Natural killer cell (primary cell): ENCODE data around the gene GPR84. TPM values are rescaled to one million over a fixed set of nuclear protein-coding genes. Genes with fewer than 3 reads are reported as not detected.

Experiments
- ATAC-seq, 3 donors: fragments of 150-1000 bp in 2 of 3; fragments of 200-7000 bp in 1 of 3; cut with Tn5 transposase; 1 replicate in 1 of 3; 2 replicates in 2 of 3; pipeline ENCODE4 v1.10.0; 2021; ENCODE audit warnings: mild to moderate bottlenecking in 2 of 3, moderate library complexity in 2 of 3
- DNase-seq, 2 donors: peaks; one replicate each; pipeline versions ENCODE4 v3.0.0 to v3.0.0-alpha.2; 2013 to 2021; ENCODE audit warnings: mixed read lengths in 1 of 2
- H3K27ac ChIP-seq: one replicate; pipeline ENCODE4 v1.5.1; 2013; ENCODE audit warnings: mild to moderate bottlenecking, low read length
- H3K27me3 ChIP-seq: one replicate; pipeline ENCODE4 v1.6.1; 2013; ENCODE audit warnings: low read length; ENCODE audit not compliant: control insufficient read depth, insufficient read depth
- H3K36me3 ChIP-seq: one replicate; pipeline ENCODE4 v1.6.1; 2013; ENCODE audit warnings: low read length; ENCODE audit not compliant: control insufficient read depth, insufficient read depth
- H3K4me1 ChIP-seq: one replicate; pipeline ENCODE4 v1.6.1; 2013; ENCODE audit warnings: low read length; ENCODE audit not compliant: control insufficient read depth, insufficient read depth
- H3K4me3 ChIP-seq: one replicate; pipeline ENCODE4 v1.5.1; 2013; ENCODE audit warnings: low read length
- H3K9me3 ChIP-seq: one replicate; pipeline ENCODE4 v1.6.1; 2013; ENCODE audit warnings: low read length; ENCODE audit not compliant: control insufficient read depth, insufficient read depth
- H3K27ac Mint-ChIP-seq, 2 donors: one replicate each; pipeline ENCODE4 v1.8.0; 2022; ENCODE audit warnings: mild to moderate bottlenecking in 2 of 2, mixed read lengths in 2 of 2, moderate library complexity in 1 of 2
- H3K27me3 Mint-ChIP-seq, 2 donors: one replicate each; pipeline ENCODE4 v1.8.0; 2022; ENCODE audit warnings: low read depth in 2 of 2, mixed read lengths in 2 of 2
- H3K36me3 Mint-ChIP-seq: one replicate; pipeline ENCODE4 v1.8.0; 2022; ENCODE audit warnings: mixed read lengths
- H3K4me1 Mint-ChIP-seq, 2 donors: one replicate each; pipeline ENCODE4 v1.8.0; 2022; ENCODE audit warnings: mixed read lengths in 2 of 2
- H3K4me3 Mint-ChIP-seq: one replicate; pipeline ENCODE4 v1.8.0; 2022; ENCODE audit warnings: mild to moderate bottlenecking, moderate library complexity, mixed read lengths
- H3K9me3 Mint-ChIP-seq, 2 donors: one replicate each; pipeline ENCODE4 v1.8.0; 2022; ENCODE audit warnings: mixed read lengths in 2 of 2
- whole genome bisulfite sequencing: methylation state at CpG from one replicate; pipeline ENCODE4 v1.1.7; 2013; ENCODE audit warnings: missing lambda C conversion rate; ENCODE audit not compliant: insufficient coverage; 5-methylcytosine and 5-hydroxymethylcytosine counted together
- intact Hi-C: fragments of 100-400 bp; cut with micrococcal nuclease; formaldehyde crosslinking; loops from one replicate; pipeline ENCODE4 v1.14.2; 2022
- total RNA-seq, 4 donors: library from RNA; stranded (reverse); fragments of 120-200 nt in 1 of 4; gene quantifications; one replicate each; pipeline versions ENCODE4 v1.2.3 to v1.2.4, GENCODE V29; 2013 to 2022
- TF ChIP-seq, protein P1 (sequence below): fragments of 200-600 bp; IDR thresholded peaks from one replicate; pipeline ENCODE4 v1.8.0; 2022; ENCODE audit warnings: antibody characterized with exemption

The GPR84 gene
- total RNA-seq, 3 donors from 2014 or later (not counting 1 experiment from before 2014, with no cell fraction given) = 0.45 to 4.9 (median 0.59) TPM

DNA sequence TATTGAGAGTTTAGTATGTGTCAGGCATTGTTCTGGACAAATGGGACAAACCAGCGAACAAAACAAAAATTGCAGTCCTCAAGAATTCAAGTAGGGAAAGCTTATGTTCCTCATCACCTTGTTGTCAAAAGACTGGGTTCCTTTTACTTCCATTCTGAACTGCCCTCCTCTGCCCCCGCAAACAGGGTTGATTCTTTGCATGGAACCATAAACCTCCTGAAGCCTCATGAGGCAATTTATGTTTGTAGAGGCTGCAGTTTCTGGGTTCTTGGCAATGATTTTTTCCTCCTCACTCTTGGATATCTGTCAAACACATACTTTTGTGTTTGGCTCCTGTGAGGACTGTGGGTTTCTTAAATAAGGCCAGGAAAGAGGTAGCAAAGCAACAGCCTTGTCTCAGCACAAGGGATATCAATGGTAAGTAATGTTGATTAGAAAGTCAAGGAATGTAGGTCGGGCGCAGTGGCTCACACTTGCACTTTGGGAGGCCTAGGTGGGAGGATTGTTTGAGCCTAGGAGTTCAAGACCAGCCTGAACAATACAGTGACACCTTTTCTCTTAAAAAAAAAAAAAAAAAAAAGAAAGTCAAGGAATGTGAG lies 25.5 kb downstream of the GPR84 start:
- H3K27ac ChIP-seq = no peak overlapping the region
- intact Hi-C loops = no loop called here
- Mint-ChIP-seq H3K4me3 (no peak overlapping the region), H3K36me3 (peaks cover 7% of the 10 kb centered on the region), H3K27ac (no peak overlapping the region), H3K27me3 (no peaks in the 10 kb centered on the region), H3K4me1 (peaks cover 9 to 20% of the 10 kb centered on the region in 2 donors), H3K9me3 (no peaks in the 10 kb centered on the region)
- no peaks in the 10 kb centered on the region for H3K9me3 ChIP-seq
- no peaks in the 10 kb centered on the region for H3K27me3 ChIP-seq
- TF ChIP-seq, protein P1, sequence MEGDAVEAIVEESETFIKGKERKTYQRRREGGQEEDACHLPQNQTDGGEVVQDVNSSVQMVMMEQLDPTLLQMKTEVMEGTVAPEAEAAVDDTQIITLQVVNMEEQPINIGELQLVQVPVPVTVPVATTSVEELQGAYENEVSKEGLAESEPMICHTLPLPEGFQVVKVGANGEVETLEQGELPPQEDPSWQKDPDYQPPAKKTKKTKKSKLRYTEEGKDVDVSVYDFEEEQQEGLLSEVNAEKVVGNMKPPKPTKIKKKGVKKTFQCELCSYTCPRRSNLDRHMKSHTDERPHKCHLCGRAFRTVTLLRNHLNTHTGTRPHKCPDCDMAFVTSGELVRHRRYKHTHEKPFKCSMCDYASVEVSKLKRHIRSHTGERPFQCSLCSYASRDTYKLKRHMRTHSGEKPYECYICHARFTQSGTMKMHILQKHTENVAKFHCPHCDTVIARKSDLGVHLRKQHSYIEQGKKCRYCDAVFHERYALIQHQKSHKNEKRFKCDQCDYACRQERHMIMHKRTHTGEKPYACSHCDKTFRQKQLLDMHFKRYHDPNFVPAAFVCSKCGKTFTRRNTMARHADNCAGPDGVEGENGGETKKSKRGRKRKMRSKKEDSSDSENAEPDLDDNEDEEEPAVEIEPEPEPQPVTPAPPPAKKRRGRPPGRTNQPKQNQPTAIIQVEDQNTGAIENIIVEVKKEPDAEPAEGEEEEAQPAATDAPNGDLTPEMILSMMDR = no peak
- H3K4me1 ChIP-seq = no peaks in the 10 kb centered on the region
- ATAC-seq = no peak
- 98% methylated on average over 4 of the region's 4 CpGs for WGBS
- no peak for DNase-seq
- peaks cover 38% of the 10 kb centered on the region for H3K36me3 ChIP-seq
- H3K4me3 ChIP-seq = no peak overlapping the region

DNA sequence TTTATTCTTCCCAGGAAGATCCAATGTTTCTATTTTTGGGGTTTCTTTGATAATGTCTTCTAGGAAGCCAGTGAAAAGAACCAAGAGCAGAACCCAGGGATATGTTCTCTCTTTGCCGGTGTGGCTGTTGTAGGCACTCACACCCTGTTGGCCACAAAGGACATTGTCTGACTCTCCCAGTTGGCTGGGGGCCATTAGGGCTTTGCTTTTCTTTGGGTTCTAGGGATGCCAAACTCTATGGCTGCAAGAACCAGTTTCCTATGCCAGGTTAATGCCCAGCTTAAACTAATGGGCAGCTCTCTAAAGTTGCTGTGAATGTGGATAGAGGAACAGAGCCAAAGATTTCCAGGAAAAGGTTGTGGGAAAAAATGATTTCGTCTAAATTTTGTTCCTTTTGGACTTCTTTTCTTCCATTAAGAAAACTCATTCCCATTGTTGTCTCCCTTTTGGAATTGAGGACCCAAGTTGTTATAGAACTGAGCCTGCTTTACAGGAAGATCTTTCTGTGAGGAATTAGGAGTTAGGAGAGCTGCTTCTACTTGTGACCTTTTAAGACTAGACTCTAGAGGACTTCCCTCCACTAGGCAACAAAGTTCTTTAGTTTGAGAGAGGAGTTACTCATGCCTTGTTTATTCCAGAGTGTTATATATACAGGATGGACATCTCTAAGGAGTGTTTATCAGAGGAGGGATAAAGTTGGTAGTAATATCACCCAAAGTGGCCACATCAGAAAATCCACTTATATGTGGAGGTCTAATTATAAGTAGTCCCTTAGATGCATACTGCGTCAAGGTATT lies 26.2 kb downstream of the GPR84 start:
- no peak for DNase-seq
- H3K27me3 Mint-ChIP-seq = no peaks in the 10 kb centered on the region
- Histone ChIP-seq H3K36me3 (peaks cover 30% of the 10 kb centered on the region), H3K27ac (no peak overlapping the region), H3K27me3 (no peaks in the 10 kb centered on the region), H3K9me3 (no peaks in the 10 kb centered on the region), H3K4me3 (no peak overlapping the region), H3K4me1 (no peaks in the 10 kb centered on the region)
- no peak overlapping the region for H3K4me3 Mint-ChIP-seq
- intact Hi-C loops = no loop called here
- no peaks in the 10 kb centered on the region for H3K9me3 Mint-ChIP-seq
- 95% methylated on average over 1 of the region's 3 CpGs for WGBS
- peaks cover 7% of the 10 kb centered on the region for H3K36me3 Mint-ChIP-seq
- TF ChIP-seq, protein P1 = no peak
- peaks cover 9 to 20% of the 10 kb centered on the region in 2 donors for H3K4me1 Mint-ChIP-seq
- no peak overlapping the region for H3K27ac Mint-ChIP-seq
- no peak for ATAC-seq

DNA sequence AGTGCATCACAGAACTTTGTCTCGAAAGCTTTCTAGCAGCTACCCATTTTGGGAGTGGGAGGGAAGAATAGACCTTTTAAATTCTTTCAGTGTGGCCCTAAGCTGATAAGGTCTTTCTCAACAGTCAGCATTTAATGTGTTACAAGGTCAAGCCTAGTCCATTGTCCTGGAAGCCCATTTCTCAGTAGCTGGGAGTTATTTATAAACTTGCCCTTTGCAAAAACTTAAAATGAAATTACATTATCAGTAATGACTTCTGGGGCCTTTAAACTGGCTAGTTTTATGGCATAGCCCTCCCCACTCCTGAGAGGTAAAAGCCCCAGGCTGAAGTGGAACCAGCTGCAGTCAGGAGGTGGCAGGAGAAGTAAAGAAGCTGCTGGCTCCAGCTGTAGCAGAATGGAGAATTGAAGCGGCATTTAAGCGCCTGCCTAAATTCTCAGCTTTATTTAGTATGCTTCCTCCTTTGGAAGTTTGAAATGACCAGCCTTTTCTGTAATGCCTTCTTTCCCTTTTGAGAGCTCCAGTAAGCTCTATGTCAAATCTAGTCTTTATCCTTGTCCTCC lies 26.9 kb downstream of the GPR84 start:
- Histone ChIP-seq H3K36me3 (peaks cover 23% of the 10 kb centered on the region), H3K4me3 (no peak overlapping the region), H3K4me1 (peaks cover under 1% of the 10 kb centered on the region), H3K9me3 (no peaks in the 10 kb centered on the region), H3K27me3 (no peaks in the 10 kb centered on the region), H3K27ac (no peak overlapping the region)
- Mint-ChIP-seq H3K27ac (no peak overlapping the region), H3K4me1 (peaks cover 9 to 20% of the 10 kb centered on the region in 2 donors), H3K9me3 (no peaks in the 10 kb centered on the region), H3K4me3 (no peak overlapping the region), H3K27me3 (no peaks in the 10 kb centered on the region), H3K36me3 (peaks cover 7% of the 10 kb centered on the region)
- WGBS = 92% methylated on average over 3 of the region's 3 CpGs
- TF ChIP-seq, protein P1 = no peak
- intact Hi-C loops = no loop called here
- DNase-seq (no peak), ATAC-seq (no peak)
